ENCODE results near the gene CCDC71L.

DNA sequence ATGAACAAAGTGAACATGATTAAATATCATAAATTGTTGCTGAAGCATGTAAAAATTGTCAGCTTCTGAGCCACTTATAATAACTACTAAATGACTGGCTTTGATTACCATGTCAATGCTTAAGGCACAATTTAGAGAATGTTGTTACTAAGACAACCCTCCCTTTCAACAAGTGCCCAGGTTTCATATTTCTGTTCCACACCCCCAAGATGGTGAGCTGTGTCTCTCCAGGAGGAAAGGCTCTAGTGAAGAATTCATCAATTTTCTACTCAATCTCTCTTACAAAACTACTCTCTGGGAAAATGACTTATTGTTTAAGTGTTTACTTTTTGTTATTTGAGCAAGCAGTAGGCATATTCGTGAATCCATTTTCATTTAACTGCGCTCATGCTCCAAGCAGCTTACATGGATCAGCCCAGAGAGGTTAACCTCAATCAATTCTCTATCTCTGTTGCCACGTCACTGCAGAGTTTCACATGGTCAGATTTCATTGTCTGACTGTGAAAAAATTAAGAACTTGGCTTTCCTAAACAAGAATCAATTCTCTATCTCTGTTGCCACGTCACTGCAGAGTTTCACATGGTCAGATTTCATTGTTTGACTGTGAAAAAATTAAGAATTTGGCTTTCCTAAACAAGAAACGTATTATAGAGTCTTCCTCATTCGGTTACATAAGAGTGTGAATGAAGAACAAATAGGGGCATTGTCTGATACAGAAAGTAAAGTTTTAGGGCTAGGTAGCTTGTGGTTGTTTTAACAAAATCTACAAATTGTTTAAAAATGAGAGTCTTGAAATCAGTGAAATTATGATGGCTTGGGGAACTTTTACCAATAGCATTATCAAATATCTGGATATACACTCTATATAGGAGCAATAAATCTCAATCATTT is 49.7 kb downstream of the CCDC71L start:
- TF ChIP-seq CSDC2 (CRISPR knock-in tag; IDR thresholded peaks at IDR 0.05) (no peak), ZFP3 (CRISPR knock-in tag; IDR thresholded peaks at IDR 0.05) (no peak), ZFP30 (CRISPR knock-in tag; IDR thresholded peaks at IDR 0.05) (no peak), RARB (CRISPR knock-in tag; IDR thresholded peaks at IDR 0.05) (no peak), BACH2 (CRISPR knock-in tag; IDR thresholded peaks at IDR 0.05; ENCODE audit: borderline replicate concordance) (no peak)
- TF ChIP-seq, protein P1, sequence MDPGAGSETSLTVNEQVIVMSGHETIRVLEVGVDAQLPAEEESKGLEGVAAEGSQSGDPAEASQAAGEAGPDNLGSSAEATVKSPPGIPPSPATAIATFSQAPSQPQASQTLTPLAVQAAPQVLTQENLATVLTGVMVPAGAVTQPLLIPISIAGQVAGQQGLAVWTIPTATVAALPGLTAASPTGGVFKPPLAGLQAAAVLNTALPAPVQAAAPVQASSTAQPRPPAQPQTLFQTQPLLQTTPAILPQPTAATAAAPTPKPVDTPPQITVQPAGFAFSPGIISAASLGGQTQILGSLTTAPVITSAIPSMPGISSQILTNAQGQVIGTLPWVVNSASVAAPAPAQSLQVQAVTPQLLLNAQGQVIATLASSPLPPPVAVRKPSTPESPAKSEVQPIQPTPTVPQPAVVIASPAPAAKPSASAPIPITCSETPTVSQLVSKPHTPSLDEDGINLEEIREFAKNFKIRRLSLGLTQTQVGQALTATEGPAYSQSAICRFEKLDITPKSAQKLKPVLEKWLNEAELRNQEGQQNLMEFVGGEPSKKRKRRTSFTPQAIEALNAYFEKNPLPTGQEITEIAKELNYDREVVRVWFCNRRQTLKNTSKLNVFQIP (CRISPR knock-in tag; IDR thresholded peaks at IDR 0.05; ENCODE audit: borderline replicate concordance, low read depth): no peak
- TF ChIP-seq, protein P2, sequence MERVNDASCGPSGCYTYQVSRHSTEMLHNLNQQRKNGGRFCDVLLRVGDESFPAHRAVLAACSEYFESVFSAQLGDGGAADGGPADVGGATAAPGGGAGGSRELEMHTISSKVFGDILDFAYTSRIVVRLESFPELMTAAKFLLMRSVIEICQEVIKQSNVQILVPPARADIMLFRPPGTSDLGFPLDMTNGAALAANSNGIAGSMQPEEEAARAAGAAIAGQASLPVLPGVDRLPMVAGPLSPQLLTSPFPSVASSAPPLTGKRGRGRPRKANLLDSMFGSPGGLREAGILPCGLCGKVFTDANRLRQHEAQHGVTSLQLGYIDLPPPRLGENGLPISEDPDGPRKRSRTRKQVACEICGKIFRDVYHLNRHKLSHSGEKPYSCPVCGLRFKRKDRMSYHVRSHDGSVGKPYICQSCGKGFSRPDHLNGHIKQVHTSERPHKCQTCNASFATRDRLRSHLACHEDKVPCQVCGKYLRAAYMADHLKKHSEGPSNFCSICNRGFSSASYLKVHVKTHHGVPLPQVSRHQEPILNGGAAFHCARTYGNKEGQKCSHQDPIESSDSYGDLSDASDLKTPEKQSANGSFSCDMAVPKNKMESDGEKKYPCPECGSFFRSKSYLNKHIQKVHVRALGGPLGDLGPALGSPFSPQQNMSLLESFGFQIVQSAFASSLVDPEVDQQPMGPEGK (CRISPR knock-in tag; IDR thresholded peaks at IDR 0.05; ENCODE audit: borderline replicate concordance): no peak
- TF ChIP-seq, protein P3, sequence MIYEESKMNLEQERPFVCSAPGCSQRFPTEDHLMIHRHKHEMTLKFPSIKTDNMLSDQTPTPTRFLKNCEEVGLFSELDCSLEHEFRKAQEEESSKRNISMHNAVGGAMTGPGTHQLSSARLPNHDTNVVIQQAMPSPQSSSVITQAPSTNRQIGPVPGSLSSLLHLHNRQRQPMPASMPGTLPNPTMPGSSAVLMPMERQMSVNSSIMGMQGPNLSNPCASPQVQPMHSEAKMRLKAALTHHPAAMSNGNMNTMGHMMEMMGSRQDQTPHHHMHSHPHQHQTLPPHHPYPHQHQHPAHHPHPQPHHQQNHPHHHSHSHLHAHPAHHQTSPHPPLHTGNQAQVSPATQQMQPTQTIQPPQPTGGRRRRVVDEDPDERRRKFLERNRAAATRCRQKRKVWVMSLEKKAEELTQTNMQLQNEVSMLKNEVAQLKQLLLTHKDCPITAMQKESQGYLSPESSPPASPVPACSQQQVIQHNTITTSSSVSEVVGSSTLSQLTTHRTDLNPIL (CRISPR knock-in tag; IDR thresholded peaks at IDR 0.05; ENCODE audit: low read depth): no peak
